ENCODE measurements around the gene CHURC1.

The CHURC1 gene

GRCh38 chr14:64914237-64915028, at the start of gene CHURC1:
Gene CHURC1 (plus strand): TSS chr14:64914455. CDS start chr14:64914496, 41 bp downstream.
- H3K9ac ChIP-seq (ENCODE audit: low read depth, low read length), result peak within 1 kb of the TSS; percentile 97
- H3K9me3 ChIP-seq (ENCODE audit: control insufficient read depth, insufficient read depth, low read length), result no peaks in the 10 kb centered on the region
- peak within 1 kb of the TSS; percentile 90 for H3K4me3 ChIP-seq (ENCODE audit: low read depth, low read length)
- H3K4me1 ChIP-seq (ENCODE audit: control insufficient read depth, insufficient read depth, low read length), result peaks cover 5% of the 10 kb centered on the region; the same call in 1 of the 2 replicates
- no peaks in the 10 kb centered on the region for H3K27me3 ChIP-seq (ENCODE audit: control insufficient read depth, insufficient read depth, low read length)
- peak within 1 kb of the TSS; percentile 97 for H3K27ac ChIP-seq (ENCODE audit: low read depth, low read length)
- H3K36me3 ChIP-seq (ENCODE audit: control insufficient read depth, insufficient read depth, low read length), result no peaks in the 10 kb centered on the region

GRCh38 chr14:64865109-64865508, 49.1 kb upstream of the CHURC1 start:
- Histone ChIP-seq H3K4me1 (ENCODE audit: control insufficient read depth, insufficient read depth, low read length) (peaks cover 13% of the 10 kb centered on the region), H3K9me3 (ENCODE audit: control insufficient read depth, insufficient read depth, low read length) (no peaks in the 10 kb centered on the region), H3K4me3 (ENCODE audit: low read depth, low read length) (no peak overlapping the region), H3K9ac (ENCODE audit: low read depth, low read length) (no peak overlapping the region), H3K27ac (ENCODE audit: low read depth, low read length) (no peak overlapping the region), H3K36me3 (ENCODE audit: control insufficient read depth, insufficient read depth, low read length) (no peaks in the 10 kb centered on the region), H3K27me3 (ENCODE audit: control insufficient read depth, insufficient read depth, low read length) (no peaks in the 10 kb centered on the region)

DNA sequence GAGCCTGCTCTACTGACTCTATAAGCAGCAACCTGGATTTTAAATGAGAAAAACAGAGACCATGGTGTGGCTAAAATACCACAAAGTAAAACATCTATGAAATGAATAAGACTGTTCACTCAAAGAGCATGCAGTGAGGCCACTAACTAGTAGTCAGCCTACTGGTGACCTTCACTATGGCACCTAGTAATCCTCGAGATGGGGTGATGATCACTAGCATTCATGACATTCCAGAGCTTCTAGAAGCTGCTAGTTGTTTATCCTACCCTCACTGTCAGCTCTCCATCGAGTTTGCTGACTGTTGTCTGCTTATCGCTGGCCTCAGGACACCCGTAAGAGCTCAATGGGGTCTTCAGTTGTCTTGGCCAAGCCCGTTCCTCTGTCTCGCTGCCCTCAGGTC, 48.3 kb upstream of the CHURC1 start:
- Histone ChIP-seq H3K27ac (ENCODE audit: low read depth, low read length) (no peak overlapping the region), H3K36me3 (ENCODE audit: control insufficient read depth, insufficient read depth, low read length) (no peaks in the 10 kb centered on the region), H3K4me1 (ENCODE audit: control insufficient read depth, insufficient read depth, low read length) (peaks cover 13% of the 10 kb centered on the region), H3K27me3 (ENCODE audit: control insufficient read depth, insufficient read depth, low read length) (no peaks in the 10 kb centered on the region), H3K4me3 (ENCODE audit: low read depth, low read length) (no peak overlapping the region), H3K9me3 (ENCODE audit: control insufficient read depth, insufficient read depth, low read length) (no peaks in the 10 kb centered on the region), H3K9ac (ENCODE audit: low read depth, low read length) (no peak overlapping the region)

- Histone ChIP-seq H3K4me1 (ENCODE audit: control insufficient read depth, insufficient read depth, low read length) (peaks cover 13% of the 10 kb centered on the region), H3K9ac (ENCODE audit: low read depth, low read length) (no peak overlapping the region), H3K36me3 (ENCODE audit: control insufficient read depth, insufficient read depth, low read length) (no peaks in the 10 kb centered on the region), H3K9me3 (ENCODE audit: control insufficient read depth, insufficient read depth, low read length) (no peaks in the 10 kb centered on the region), H3K27me3 (ENCODE audit: control insufficient read depth, insufficient read depth, low read length) (no peaks in the 10 kb centered on the region), H3K27ac (ENCODE audit: low read depth, low read length) (no peak overlapping the region), H3K4me3 (ENCODE audit: low read depth, low read length) (no peak overlapping the region)
Measured at GRCh38 chr14:64867182-64867581, 47.1 kb upstream of the CHURC1 start.

DNA sequence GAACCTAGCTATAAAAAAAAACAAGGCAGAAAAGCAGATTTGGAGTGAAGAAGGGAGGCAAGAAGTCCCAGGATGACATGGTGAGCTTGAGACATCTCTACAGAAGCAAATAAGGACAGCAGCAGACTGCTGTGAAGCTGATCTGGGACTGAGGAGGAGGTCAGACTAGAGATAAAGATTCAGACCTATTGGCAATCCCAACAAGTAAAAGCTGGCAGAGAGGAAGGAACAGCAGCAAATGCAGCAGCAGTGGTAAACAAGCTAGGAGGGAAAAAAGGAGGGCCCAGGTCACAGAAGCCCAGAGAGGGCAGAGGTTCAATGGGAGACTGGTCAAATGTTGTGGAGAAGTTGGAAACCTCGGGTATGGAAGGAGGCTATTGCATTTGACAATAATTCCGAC, 45.9 kb upstream of the CHURC1 start:
- Histone ChIP-seq H3K4me1 (ENCODE audit: control insufficient read depth, insufficient read depth, low read length) (peaks cover 13% of the 10 kb centered on the region), H3K27ac (ENCODE audit: low read depth, low read length) (no peak overlapping the region), H3K9ac (ENCODE audit: low read depth, low read length) (no peak overlapping the region), H3K36me3 (ENCODE audit: control insufficient read depth, insufficient read depth, low read length) (no peaks in the 10 kb centered on the region), H3K4me3 (ENCODE audit: low read depth, low read length) (no peak overlapping the region), H3K27me3 (ENCODE audit: control insufficient read depth, insufficient read depth, low read length) (no peaks in the 10 kb centered on the region), H3K9me3 (ENCODE audit: control insufficient read depth, insufficient read depth, low read length) (no peaks in the 10 kb centered on the region)

- Histone ChIP-seq H3K27ac (ENCODE audit: low read depth, low read length) (no peak overlapping the region), H3K36me3 (ENCODE audit: control insufficient read depth, insufficient read depth, low read length) (no peaks in the 10 kb centered on the region), H3K9ac (ENCODE audit: low read depth, low read length) (no peak overlapping the region), H3K4me3 (ENCODE audit: low read depth, low read length) (no peak overlapping the region), H3K9me3 (ENCODE audit: control insufficient read depth, insufficient read depth, low read length) (no peaks in the 10 kb centered on the region), H3K4me1 (ENCODE audit: control insufficient read depth, insufficient read depth, low read length) (peaks cover 13% of the 10 kb centered on the region), H3K27me3 (ENCODE audit: control insufficient read depth, insufficient read depth, low read length) (no peaks in the 10 kb centered on the region)
Measured at GRCh38 chr14:64868841-64869240, 45.4 kb upstream of the CHURC1 start.

- Histone ChIP-seq H3K9ac (ENCODE audit: low read depth, low read length) (no peak overlapping the region), H3K9me3 (ENCODE audit: control insufficient read depth, insufficient read depth, low read length) (no peaks in the 10 kb centered on the region), H3K36me3 (ENCODE audit: control insufficient read depth, insufficient read depth, low read length) (no peaks in the 10 kb centered on the region), H3K4me3 (ENCODE audit: low read depth, low read length) (no peak overlapping the region), H3K27ac (ENCODE audit: low read depth, low read length) (no peak overlapping the region), H3K4me1 (ENCODE audit: control insufficient read depth, insufficient read depth, low read length) (peaks cover 10% of the 10 kb centered on the region), H3K27me3 (ENCODE audit: control insufficient read depth, insufficient read depth, low read length) (peaks cover 2% of the 10 kb centered on the region; the same call in 1 of the 2 replicates)
Measured at GRCh38 chr14:64870160-64870559, 44.1 kb upstream of the CHURC1 start.

DNA sequence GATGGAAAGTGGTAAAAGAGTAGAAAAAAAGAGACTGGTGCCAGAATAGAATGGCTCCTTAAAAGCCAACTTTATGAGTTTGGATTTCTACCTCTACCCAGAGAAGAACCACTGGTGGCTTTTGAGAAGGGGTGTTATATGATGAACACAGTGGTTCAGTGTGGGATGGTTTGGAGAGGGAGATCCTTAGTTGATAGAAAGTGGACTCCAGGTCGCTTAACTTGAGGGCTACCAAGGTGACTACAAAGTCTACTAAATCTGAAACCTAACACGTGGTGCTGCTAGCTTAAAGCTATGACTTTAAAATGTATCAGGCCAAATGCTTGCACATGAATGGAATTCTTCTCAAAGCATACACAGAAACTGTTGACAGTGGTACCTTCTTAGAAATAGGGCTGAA, 42.9 kb upstream of the CHURC1 start:
- H3K4me1 ChIP-seq (ENCODE audit: control insufficient read depth, insufficient read depth, low read length), result no peaks in the 10 kb centered on the region; the same call in 1 of the 2 replicates

DNA sequence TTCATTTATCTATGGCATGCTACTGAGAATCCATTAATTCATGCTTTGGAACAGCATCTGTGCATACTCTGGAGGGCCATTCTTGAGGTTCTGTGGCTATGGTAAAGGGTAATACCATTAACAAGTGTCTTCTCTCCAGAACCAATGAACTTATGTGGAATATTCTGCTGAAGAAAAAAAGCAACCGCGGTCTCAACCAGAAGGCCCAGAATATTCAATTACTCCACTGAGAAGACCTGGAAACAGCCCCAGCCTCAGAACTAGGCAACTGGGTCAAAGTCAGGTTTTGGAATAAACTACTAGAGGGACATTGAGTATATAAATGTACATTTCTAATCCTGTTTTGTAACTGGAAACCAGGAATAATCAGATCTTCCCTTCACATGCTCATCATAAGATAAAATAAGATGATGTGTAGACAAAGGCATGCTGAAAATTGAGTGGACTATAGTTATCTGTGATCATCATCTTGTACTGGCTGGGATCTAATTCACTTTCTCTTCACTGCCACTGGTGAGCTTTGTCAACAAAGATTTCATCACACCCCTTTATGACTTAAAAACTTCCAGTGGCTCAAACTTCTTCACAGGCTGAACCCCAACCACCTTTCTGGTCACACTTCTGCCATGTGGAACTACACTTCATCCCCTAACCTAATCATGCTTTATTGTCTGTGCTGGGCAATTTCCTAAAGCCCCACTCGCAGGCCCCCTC, 40.6 kb upstream of the CHURC1 start:
- no peaks in the 10 kb centered on the region for H3K9me3 ChIP-seq (ENCODE audit: control insufficient read depth, insufficient read depth, low read length)
- H3K4me1 ChIP-seq (ENCODE audit: control insufficient read depth, insufficient read depth, low read length), result peaks cover 5% of the 10 kb centered on the region
- H3K4me3 ChIP-seq (ENCODE audit: low read depth, low read length), result no peak overlapping the region
- H3K9ac ChIP-seq (ENCODE audit: low read depth, low read length), result no peak overlapping the region
- H3K27me3 ChIP-seq (ENCODE audit: control insufficient read depth, insufficient read depth, low read length), result peaks cover 33% of the 10 kb centered on the region
- no peak overlapping the region for H3K27ac ChIP-seq (ENCODE audit: low read depth, low read length)
- no peaks in the 10 kb centered on the region for H3K36me3 ChIP-seq (ENCODE audit: control insufficient read depth, insufficient read depth, low read length)

More for the DNA sequence above, 42.9 kb upstream of the CHURC1 start:
- no peak overlapping the region for H3K27ac ChIP-seq (ENCODE audit: low read depth, low read length)
- no peaks in the 10 kb centered on the region for H3K9me3 ChIP-seq (ENCODE audit: control insufficient read depth, insufficient read depth, low read length)
- H3K4me3 ChIP-seq (ENCODE audit: low read depth, low read length), result no peak overlapping the region
- H3K9ac ChIP-seq (ENCODE audit: low read depth, low read length), result no peak overlapping the region
- no peaks in the 10 kb centered on the region for H3K36me3 ChIP-seq (ENCODE audit: control insufficient read depth, insufficient read depth, low read length)
- peaks cover 10% of the 10 kb centered on the region; the same call in 1 of the 2 replicates for H3K27me3 ChIP-seq (ENCODE audit: control insufficient read depth, insufficient read depth, low read length)

- Histone ChIP-seq H3K27me3 (ENCODE audit: control insufficient read depth, insufficient read depth, low read length) (peaks cover 42% of the 10 kb centered on the region), H3K4me3 (ENCODE audit: low read depth, low read length) (no peak overlapping the region), H3K36me3 (ENCODE audit: control insufficient read depth, insufficient read depth, low read length) (no peaks in the 10 kb centered on the region)
Measured at GRCh38 chr14:64875350-64875749, 38.9 kb upstream of the CHURC1 start.

DNA sequence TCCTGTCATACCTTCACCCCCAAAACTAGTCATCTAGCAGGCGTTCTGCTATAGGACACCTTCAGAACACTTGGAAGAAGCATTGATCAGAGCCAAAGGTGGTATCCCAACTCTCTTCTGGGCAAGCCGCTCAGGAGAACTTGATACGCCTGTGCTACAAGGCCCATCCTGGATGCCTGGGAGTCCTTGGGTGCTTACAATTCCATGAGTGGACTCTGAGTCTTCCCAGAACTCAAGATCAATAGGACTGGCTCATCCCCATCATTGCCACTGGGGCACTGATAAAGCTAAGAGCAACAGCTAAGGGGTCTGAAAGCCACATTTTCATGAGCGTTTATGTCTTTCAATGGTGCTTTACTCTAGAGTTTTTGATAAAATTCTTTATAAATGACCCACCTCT, 36.4 kb upstream of the CHURC1 start:
- Histone ChIP-seq H3K27me3 (ENCODE audit: control insufficient read depth, insufficient read depth, low read length) (peaks cover 66% of the 10 kb centered on the region), H3K9me3 (ENCODE audit: control insufficient read depth, insufficient read depth, low read length) (no peaks in the 10 kb centered on the region), H3K27ac (ENCODE audit: low read depth, low read length) (no peak overlapping the region), H3K4me3 (ENCODE audit: low read depth, low read length) (no peak overlapping the region), H3K4me1 (ENCODE audit: control insufficient read depth, insufficient read depth, low read length) (peaks cover 9% of the 10 kb centered on the region), H3K9ac (ENCODE audit: low read depth, low read length) (no peak overlapping the region), H3K36me3 (ENCODE audit: control insufficient read depth, insufficient read depth, low read length) (no peaks in the 10 kb centered on the region)

More at GRCh38 chr14:64875350-64875749, 38.9 kb upstream of the CHURC1 start:
- no peaks in the 10 kb centered on the region for H3K9me3 ChIP-seq (ENCODE audit: control insufficient read depth, insufficient read depth, low read length)
- H3K9ac ChIP-seq (ENCODE audit: low read depth, low read length), result no peak overlapping the region
- peaks cover 9% of the 10 kb centered on the region for H3K4me1 ChIP-seq (ENCODE audit: control insufficient read depth, insufficient read depth, low read length)
- H3K27ac ChIP-seq (ENCODE audit: low read depth, low read length), result no peak overlapping the region
